HG02981 (cell line): ENCODE results near the gene HOXC12.

Source experiments
- ATAC-seq: cut with Tn5 transposase; IDR thresholded peaks from one replicate; pipeline ENCODE4 v1.9.1; 2021; ENCODE audit warnings: mild to moderate bottlenecking, moderate library complexity; ENCODE audit not compliant: unreplicated experiment

HOXC12 gene

GRCh38 chr12:53995002-53995377 lies 40.3 kb downstream of the HOXC12 start:
- ATAC-seq, result no peak

GRCh38 chr12:53995378-53996239 lies 40.9 kb downstream of the HOXC12 start:
- no peak for ATAC-seq

GRCh38 chr12:53996240-53997203 lies 41.8 kb downstream of the HOXC12 start:
- no peak for ATAC-seq

- ATAC-seq, result no peak
These were observed 42.8 kb downstream of the HOXC12 start for GRCh38 chr12:53997204-53998109.

- ATAC-seq, result no peak
These were observed 43.6 kb downstream of the HOXC12 start for GRCh38 chr12:53998110-53998899.

- ATAC-seq, result no peak
These were observed 44.2 kb downstream of the HOXC12 start for GRCh38 chr12:53998900-53999236.

- no peak for ATAC-seq
These were observed 44.9 kb downstream of the HOXC12 start for GRCh38 chr12:53999559-54000115.

GRCh38 chr12:54000116-54001114 lies 45.7 kb downstream of the HOXC12 start, which contains the start of gene HOXC9:
HOXC9 (plus strand) TSS chr12:54000161; CDS start chr12:54000189, 28 bp downstream.
- no peak for ATAC-seq

GRCh38 chr12:54001283-54002187 lies 46.8 kb downstream of the HOXC12 start:
- no peak for ATAC-seq

- ATAC-seq, result no peak
These were observed 47.7 kb downstream of the HOXC12 start for GRCh38 chr12:54002278-54002914.

- no peak for ATAC-seq
These were observed 48.2 kb downstream of the HOXC12 start for GRCh38 chr12:54002915-54003389.

- ATAC-seq, result no peak
These were observed 48.9 kb downstream of the HOXC12 start for GRCh38 chr12:54003625-54004024.

- no peak for ATAC-seq
These were observed 49.5 kb downstream of the HOXC12 start for GRCh38 chr12:54004063-54004840.

GRCh38 chr12:54004841-54005530 lies 50.3 kb downstream of the HOXC12 start:
- ATAC-seq, result no peak

GRCh38 chr12:54005531-54005852 lies 50.8 kb downstream of the HOXC12 start:
- no peak for ATAC-seq
